Measurements from ENCODE around the gene MTG1.

Gene MTG1

DNA sequence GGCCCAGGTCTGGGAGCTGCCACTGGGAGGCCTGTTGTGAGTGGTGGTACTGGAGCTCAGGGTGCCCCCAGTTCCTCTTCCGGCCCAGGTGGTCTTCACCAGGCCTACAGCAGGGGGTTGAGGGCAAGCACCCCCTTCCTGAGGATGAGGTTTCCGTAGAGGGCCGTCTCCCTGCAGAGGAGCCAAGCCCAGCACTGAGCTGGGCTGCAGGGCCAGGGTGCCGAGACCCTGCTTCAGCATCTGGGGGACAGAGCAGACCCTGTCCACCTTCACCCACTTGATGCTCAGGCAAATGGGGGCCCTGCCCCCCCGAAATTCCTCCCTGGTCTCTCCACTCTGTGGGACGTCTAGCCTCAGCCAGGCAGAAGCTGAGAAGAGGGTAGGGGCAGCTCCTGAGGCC is 38.7 kb upstream of the MTG1 start:
- H3K4me3 ChIP-seq (ENCODE audit: low read depth, low read length): no peak overlapping the region
- TF ChIP-seq, protein P1, sequence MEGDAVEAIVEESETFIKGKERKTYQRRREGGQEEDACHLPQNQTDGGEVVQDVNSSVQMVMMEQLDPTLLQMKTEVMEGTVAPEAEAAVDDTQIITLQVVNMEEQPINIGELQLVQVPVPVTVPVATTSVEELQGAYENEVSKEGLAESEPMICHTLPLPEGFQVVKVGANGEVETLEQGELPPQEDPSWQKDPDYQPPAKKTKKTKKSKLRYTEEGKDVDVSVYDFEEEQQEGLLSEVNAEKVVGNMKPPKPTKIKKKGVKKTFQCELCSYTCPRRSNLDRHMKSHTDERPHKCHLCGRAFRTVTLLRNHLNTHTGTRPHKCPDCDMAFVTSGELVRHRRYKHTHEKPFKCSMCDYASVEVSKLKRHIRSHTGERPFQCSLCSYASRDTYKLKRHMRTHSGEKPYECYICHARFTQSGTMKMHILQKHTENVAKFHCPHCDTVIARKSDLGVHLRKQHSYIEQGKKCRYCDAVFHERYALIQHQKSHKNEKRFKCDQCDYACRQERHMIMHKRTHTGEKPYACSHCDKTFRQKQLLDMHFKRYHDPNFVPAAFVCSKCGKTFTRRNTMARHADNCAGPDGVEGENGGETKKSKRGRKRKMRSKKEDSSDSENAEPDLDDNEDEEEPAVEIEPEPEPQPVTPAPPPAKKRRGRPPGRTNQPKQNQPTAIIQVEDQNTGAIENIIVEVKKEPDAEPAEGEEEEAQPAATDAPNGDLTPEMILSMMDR (IDR thresholded peaks at IDR 0.05; ENCODE audit: borderline replicate concordance, insufficient read depth, low read depth, low read length): no peak

DNA sequence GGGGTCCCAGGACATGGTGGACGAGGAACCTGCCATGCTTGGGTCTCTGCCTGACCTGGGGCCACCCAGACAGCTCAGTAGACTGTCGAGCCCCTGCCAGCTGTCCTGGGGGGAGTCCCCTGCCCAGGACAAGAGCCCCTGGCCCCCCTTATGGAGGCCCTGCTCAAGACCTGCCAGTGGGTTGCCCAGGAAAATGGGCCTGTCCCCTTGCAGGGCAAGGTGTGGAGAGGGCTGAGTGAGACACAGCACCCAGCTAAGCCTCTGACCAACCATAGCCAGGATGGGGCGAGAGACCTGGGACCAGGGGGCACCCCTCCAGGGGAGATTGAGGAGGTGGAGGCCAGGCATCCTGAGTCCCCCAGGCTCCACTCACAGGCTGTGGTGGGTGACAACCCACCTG is 38.0 kb upstream of the MTG1 start:
- TF ChIP-seq, protein P1 (IDR thresholded peaks at IDR 0.05; ENCODE audit: borderline replicate concordance, insufficient read depth, low read depth, low read length): no peak
- no peak overlapping the region for H3K4me3 ChIP-seq (ENCODE audit: low read depth, low read length)

DNA sequence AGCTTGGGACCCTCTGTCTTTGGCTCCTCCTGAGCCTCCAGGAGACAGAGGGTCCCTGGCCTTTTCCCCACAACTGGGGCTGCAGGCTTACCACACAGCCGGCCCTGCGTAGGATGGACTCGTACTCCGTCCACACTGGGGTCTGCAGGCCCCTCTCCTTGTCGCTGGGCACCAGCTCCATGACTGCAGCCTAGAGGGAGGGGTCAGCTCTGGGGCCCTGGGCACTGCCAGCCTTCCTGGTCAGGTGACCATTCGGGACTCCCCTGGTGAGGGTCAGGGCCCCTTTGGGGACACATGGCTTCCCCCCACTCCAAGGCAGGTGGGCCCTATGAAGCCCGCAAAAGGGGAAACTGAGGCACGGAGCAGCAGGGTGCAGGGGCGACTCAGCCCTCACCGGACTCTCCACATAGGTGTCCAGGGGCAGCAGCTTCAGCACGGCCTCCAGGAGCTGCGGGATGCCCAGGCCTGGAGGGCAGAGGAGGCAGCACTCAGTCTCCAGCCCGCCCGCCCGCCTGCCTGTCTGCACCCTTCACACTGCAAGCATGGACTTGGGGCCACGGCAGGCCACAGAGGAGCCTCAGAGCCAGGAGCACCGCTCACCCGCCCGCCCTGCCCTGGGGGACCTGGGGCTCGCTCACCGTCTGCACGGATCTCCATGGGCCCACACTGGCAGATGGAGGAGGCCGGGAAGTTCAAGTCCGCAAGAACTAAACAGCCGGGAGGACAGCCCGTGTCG is 37.2 kb upstream of the MTG1 start:
- H3K4me3 ChIP-seq (ENCODE audit: low read depth, low read length): peak overlapping the region; percentile 73
- TF ChIP-seq, protein P1 (IDR thresholded peaks at IDR 0.05; ENCODE audit: borderline replicate concordance, insufficient read depth, low read depth, low read length): no peak

DNA sequence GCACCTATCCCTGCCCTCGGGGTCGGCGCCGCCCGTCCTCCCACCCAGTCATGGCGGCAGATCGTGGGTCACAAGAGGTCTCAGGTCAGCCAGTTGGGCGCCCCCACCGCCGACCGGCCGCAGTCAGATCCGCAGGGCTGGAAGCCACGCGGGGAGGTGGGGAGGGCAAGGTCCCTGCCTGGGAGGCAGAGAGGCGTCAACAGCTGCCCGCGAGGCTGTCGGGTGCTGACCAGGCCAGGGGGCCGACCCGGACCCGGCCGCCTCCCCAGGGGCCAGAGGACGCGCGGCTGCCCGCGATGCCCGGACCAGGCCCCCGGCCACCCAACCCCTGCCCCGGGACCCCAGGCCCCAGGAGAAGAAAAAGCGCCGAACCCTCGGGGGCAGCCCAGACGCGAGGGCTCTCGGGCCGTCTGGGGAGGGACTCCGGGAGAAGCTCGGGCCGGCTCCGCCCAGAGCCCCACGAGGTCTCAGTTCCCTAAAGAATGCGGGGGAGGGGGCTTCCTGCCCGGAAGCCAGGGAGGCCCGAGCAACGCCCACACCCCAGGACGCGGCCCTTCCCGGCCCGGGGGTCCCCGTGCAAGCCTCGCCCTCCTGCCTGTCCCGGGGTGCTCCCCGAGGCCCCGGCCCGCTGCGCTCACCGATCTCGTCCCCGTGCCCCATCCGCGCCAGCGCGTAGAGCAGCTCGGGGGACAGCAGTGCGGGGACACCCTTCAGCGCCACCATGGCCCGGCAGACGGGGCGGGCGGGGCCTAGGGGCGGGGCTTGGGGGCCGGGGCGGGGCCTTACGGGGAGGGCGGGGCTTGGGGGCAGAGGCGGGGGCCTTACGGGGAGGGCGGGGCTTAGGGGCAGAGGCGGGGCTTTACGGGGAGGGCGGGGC is 36.4 kb upstream of the MTG1 start, which contains the start of gene FUOM:
TSS of gene FUOM (minus strand) at position 735 of the 877 bp plus-strand sequence. CDS start at position 723, 12 bp downstream.
- peak within 1 kb of the TSS; percentile 73 for H3K4me3 ChIP-seq (ENCODE audit: low read depth, low read length)
- TF ChIP-seq, protein P1 (IDR thresholded peaks at IDR 0.05; ENCODE audit: borderline replicate concordance, insufficient read depth, low read depth, low read length): no peak

DNA sequence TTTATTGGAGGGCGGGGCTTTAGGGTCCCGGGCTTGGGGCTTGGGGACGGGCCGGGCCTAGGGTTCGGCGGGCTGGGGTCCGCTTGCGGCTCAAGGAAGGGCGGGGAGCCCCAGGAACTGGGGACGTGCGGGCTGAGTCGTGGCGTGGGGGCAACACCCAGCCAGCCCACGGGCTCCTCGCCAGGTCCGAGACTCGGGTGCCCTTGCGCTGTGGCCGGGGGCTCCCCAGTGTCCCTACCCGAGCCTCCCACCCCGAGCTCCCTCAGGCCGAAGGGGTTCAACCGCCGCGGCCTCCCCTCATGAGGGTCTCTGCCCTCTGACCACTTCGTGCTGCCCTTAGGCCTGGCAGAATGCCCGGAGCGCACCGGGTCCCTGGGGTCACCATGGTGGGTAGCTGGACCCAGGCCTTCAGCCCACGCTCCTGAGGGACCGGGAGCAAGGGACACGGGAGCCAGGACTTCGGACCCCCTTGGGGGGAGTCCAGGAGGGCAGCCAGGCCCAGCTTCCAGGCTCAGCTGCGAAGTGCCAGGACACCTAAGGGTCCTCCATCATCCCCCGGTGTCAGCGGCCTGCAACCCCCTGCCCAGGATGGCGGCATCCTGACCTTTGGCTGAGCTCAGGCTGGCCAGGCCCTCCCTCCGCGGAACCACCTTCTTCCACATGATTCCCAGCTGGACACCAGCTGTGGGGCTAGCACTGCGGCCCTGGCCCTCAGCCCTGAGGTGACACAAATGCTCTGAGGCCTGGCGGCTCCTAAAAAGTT is 35.6 kb upstream of the MTG1 start:
- H3K4me3 ChIP-seq (ENCODE audit: low read depth, low read length): no peak overlapping the region
- TF ChIP-seq, protein P1 (IDR thresholded peaks at IDR 0.05; ENCODE audit: borderline replicate concordance, insufficient read depth, low read depth, low read length): no peak

DNA sequence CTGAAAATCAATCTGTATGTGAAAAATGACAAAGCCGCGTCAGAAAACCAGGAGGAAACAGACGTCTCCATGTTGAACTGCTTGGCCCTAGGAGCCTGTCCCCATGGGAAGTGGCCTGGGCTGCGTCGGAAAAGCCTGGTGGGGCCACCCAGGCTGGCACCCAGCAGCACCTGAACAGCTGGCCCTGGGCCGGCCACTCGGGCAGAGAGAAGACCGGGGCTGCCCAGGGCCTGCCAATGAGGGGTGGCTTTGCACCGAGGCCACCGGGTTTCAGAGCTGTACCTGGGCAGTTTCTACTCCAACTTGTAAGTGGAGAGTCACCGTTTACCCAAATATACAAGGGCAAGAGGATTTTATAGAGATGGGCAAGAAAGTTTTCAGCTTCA is 35.0 kb upstream of the MTG1 start:
- H3K4me3 ChIP-seq (ENCODE audit: low read depth, low read length): no peak overlapping the region
- TF ChIP-seq, protein P1 (IDR thresholded peaks at IDR 0.05; ENCODE audit: borderline replicate concordance, insufficient read depth, low read depth, low read length): no peak
